ENCODE measurements around the gene LRRC46.

LRRC46 gene

GRCh38 chr17:47834756-47835155 is 3.3 kb downstream of the LRRC46 start:
- no peak for DNase-seq

GRCh38 chr17:47836601-47837000 is 5.1 kb downstream of the LRRC46 start:
- no peak for DNase-seq

- DNase-seq, result no peak
Measured at GRCh38 chr17:47837401-47838039, 6.0 kb downstream of the LRRC46 start.

- DNase-seq, result no peak
Measured at GRCh38 chr17:47838636-47839035, 7.2 kb downstream of the LRRC46 start.

GRCh38 chr17:47839071-47839470 is 7.6 kb downstream of the LRRC46 start:
- no peak for DNase-seq

- no peak for DNase-seq
Measured at GRCh38 chr17:47840001-47840741, 8.7 kb downstream of the LRRC46 start.

- DNase-seq, result peak; percentile 89
Measured at GRCh38 chr17:47840742-47841487, 9.4 kb downstream of the LRRC46 start, which contains the start of gene SCRN2. TSS of gene SCRN2 (minus strand) at chr17:47841273. CDS start at chr17:47840843, 430 bp downstream.

GRCh38 chr17:47841488-47842291 is 10.2 kb downstream of the LRRC46 start:
- no peak for DNase-seq

- no peak for DNase-seq
Measured at GRCh38 chr17:47843391-47843730, 11.9 kb downstream of the LRRC46 start.

GRCh38 chr17:47844227-47844626 is 12.8 kb downstream of the LRRC46 start:
- no peak for DNase-seq

- DNase-seq, result no peak
Measured at GRCh38 chr17:47844814-47845715, 13.6 kb downstream of the LRRC46 start.

GRCh38 chr17:47845716-47846075 is 14.2 kb downstream of the LRRC46 start:
- DNase-seq, result no peak

GRCh38 chr17:47846716-47847340 is 15.4 kb downstream of the LRRC46 start:
- DNase-seq, result no peak

GRCh38 chr17:47847341-47848197 is 16.1 kb downstream of the LRRC46 start:
- peak; percentile 47 for DNase-seq

- DNase-seq, result no peak
Measured at GRCh38 chr17:47848198-47848513, 16.7 kb downstream of the LRRC46 start.

GRCh38 chr17:47850373-47850691 is 18.9 kb downstream of the LRRC46 start:
- DNase-seq, result no peak

GRCh38 chr17:47850692-47851573 is 19.5 kb downstream of the LRRC46 start, which contains the start of gene SP6:
TSS of gene SP6 (minus strand) at chr17:47851163. CDS start at chr17:47848429, 2,734 bp downstream.
- peak; percentile 70 for DNase-seq

GRCh38 chr17:47851764-47852112 is 20.3 kb downstream of the LRRC46 start:
- DNase-seq, result no peak

GRCh38 chr17:47852113-47852949 is 20.9 kb downstream of the LRRC46 start:
- DNase-seq, result no peak
